HUES64 (cell line): ENCODE measurements around the gene FCGR3A.

Experiments
- H3K27ac ChIP-seq: 2 replicates; pipeline ENCODE4 v1.7.0; 2013; ENCODE audit warnings: low read depth, low read length, inconsistent platforms
- H3K27me3 ChIP-seq: 2 replicates; pipeline ENCODE4 v1.6.1; 2013; ENCODE audit warnings: mild to moderate bottlenecking, low read length; ENCODE audit not compliant: insufficient read depth
- H3K36me3 ChIP-seq: 2 replicates; pipeline ENCODE4 v1.6.1; 2013; ENCODE audit warnings: mild to moderate bottlenecking, low read length; ENCODE audit not compliant: insufficient read depth
- H3K4me1 ChIP-seq: 2 replicates; pipeline ENCODE4 v1.6.1; 2013; ENCODE audit warnings: mild to moderate bottlenecking, low read length, moderate library complexity; ENCODE audit not compliant: insufficient read depth
- H3K4me3 ChIP-seq: 2 replicates; pipeline ENCODE4 v1.5.1; 2013; ENCODE audit warnings: mild to moderate bottlenecking, low read length, moderate library complexity
- H3K9ac ChIP-seq: 2 replicates; pipeline ENCODE4 v1.6.1; 2013; ENCODE audit warnings: mild to moderate bottlenecking, low read depth, low read length
- H3K9me3 ChIP-seq: 2 replicates; pipeline ENCODE4 v1.6.1; 2013; ENCODE audit warnings: low read depth, low read length; ENCODE audit not compliant: insufficient read depth
- WGBS: fragments of 150-250, 120-280 bp; methylation state at CpG from one replicate; pipeline ENCODE4 v1.1.7; 2013; ENCODE audit warnings: missing lambda C conversion rate; 5-methylcytosine and 5-hydroxymethylcytosine counted together

The FCGR3A gene

DNA sequence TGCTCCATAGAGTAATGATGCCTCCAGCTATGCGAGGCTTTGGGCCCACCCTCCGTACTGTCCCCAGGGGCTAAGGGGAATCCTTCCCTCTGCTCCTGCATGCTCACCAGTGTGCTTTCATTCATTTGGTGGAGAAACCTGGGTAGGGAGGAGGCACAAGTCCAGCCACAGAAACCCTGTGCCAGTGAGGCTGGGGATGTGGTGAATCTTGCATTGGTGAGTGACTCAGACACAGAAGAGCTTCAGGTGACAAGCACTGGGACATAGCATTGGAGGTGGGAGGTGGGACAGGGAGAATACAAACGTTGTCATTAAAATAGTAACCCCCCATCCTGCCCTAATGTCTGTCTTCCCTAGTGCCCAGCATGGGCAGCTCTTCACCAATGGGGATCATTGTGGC, 39.1 kb downstream of the FCGR3A start:
- Histone ChIP-seq H3K9ac (no peak overlapping the region), H3K36me3 (no peaks in the 10 kb centered on the region)
- 81% methylated on average over 3 of the region's 3 CpGs for WGBS

DNA sequence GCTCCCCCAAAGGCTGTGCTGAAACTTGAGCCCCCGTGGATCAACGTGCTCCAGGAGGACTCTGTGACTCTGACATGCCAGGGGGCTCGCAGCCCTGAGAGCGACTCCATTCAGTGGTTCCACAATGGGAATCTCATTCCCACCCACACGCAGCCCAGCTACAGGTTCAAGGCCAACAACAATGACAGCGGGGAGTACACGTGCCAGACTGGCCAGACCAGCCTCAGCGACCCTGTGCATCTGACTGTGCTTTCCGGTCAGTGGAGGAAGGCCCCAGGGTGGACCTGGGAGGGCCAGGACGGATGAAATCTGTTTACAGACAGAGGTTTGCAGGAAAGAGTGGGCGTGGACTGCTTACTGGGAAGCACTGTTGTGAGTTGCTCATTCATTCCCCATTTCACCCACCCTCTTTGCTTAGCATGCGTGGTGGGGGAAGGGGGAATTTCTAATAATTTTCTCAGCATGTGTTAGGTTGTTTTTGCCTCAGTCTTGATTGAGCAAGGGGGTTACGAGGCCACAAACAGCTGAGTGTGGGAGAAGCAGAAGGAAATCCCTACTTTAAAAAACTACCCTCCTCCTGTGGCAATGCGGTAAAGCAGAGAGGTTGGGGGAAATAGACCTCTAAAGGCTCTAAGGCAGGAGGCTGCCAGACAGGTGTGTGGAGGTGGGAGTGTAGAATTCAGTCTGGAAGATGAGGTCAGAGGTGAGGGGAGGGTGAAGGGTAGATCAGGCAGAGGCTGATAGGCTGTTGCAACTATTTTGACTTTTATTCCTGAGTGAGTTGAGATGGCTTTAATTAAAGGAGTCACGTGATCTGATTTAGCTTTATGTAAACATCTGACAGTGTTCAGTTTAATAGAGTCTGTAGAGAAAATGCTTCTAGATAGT, 43.0 kb downstream of the FCGR3A start:
- no peak overlapping the region for H3K9ac ChIP-seq
- peaks cover 3% of the 10 kb centered on the region; the same call in 1 of the 2 replicates for H3K27me3 ChIP-seq
- no peak overlapping the region for H3K27ac ChIP-seq
- WGBS, result 65% methylated on average over 11 of the region's 15 CpGs
- H3K4me3 ChIP-seq, result no peak overlapping the region
- peaks cover 10% of the 10 kb centered on the region for H3K4me1 ChIP-seq
- no peaks in the 10 kb centered on the region for H3K9me3 ChIP-seq
- no peaks in the 10 kb centered on the region for H3K36me3 ChIP-seq

More for the DNA sequence above, 39.1 kb downstream of the FCGR3A start:
- no peak overlapping the region for H3K4me3 ChIP-seq
- H3K4me1 ChIP-seq, result peaks cover 10% of the 10 kb centered on the region
- H3K27me3 ChIP-seq, result no peaks in the 10 kb centered on the region
- H3K9me3 ChIP-seq, result no peaks in the 10 kb centered on the region
- no peak overlapping the region for H3K27ac ChIP-seq

DNA sequence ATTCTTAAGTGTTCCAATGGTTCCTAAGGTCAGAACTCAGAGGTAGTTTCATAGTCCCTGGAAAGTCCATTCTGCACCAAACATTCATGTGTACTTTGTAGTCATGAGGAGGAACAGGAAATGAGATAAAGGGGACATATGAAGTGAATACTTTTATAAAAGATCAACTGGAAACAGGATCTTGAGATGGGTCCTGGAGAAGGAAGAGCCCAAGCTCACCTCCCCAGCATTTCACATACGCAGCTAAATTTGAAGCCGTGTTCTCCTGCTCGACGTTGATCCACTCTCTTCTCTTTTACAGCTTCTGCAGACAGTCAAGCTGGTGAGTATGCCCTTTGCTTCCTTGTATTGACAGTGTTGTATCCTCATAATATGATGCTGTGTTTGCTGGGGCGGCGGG, 43.9 kb downstream of the FCGR3A start:
- peaks cover 10% of the 10 kb centered on the region for H3K4me1 ChIP-seq
- H3K9ac ChIP-seq, result no peak overlapping the region
- no peaks in the 10 kb centered on the region for H3K9me3 ChIP-seq
- WGBS, result 93% methylated on average over 6 of the region's 6 CpGs
- H3K27me3 ChIP-seq, result peaks cover 3% of the 10 kb centered on the region; the same call in 1 of the 2 replicates
- no peaks in the 10 kb centered on the region for H3K36me3 ChIP-seq
- H3K4me3 ChIP-seq, result no peak overlapping the region
- H3K27ac ChIP-seq, result no peak overlapping the region

DNA sequence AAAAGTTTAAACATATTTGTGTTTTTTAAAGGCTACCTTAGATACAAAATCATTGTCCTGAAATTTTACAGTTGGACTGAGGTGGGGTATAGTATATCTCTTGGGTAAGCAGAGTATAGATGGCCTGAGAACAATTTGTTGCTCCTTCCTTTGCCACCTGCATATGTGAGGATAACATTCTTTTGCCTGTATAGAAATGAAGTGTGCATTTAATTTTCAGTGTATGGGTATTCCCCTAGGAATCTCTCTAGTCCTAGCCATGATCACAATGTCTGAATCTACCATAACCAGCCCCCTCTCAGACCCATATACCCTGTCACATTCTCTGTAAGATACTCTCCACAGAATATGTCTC, 46.2 kb downstream of the FCGR3A start:
- H3K27me3 ChIP-seq, result peaks cover 5% of the 10 kb centered on the region; the same call in 1 of the 2 replicates
- no peak overlapping the region for H3K4me3 ChIP-seq
- no peaks in the 10 kb centered on the region for H3K36me3 ChIP-seq
- H3K27ac ChIP-seq, result no peak overlapping the region
- peaks cover 10% of the 10 kb centered on the region for H3K4me1 ChIP-seq
- no peak overlapping the region for H3K9ac ChIP-seq
- no peaks in the 10 kb centered on the region for H3K9me3 ChIP-seq

DNA sequence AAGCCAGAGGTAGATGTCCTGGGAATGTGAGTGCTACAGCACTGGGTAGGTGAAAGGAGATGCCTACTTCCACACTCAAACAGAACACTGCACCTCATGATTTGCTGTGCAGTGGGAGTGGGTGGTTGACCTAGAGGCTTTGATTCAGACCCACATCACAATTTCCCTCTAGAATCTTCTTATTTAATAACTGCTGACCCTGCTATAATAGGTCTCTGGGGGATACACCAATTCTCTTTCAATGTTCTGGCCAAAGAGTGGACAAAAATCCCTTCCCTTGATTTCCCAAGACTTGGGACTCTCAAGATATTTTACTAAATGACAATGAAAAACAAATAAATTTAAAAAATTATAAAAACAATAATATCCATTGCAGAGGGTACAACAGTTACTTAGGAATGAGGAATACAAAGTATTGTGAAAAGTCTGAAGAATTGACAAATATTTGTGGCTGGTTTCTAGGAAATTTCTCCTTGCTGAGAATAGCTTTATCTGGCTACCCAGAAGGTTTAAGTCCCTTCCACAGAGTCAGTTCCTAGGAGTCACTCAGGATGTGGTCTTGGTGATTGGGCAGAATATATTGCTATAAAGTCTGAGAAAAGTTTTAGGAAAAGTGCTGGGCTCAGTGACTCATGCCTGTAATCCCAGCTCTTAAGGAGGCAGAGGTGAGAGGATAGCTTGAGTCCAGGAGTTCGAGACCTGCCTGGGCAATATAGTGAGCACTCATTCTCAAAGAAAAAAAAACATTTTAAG, 46.8 kb downstream of the FCGR3A start:
- H3K27ac ChIP-seq, result no peak overlapping the region
- no peak overlapping the region for H3K4me3 ChIP-seq
- H3K27me3 ChIP-seq, result peaks cover 5% of the 10 kb centered on the region; the same call in 1 of the 2 replicates
- H3K9me3 ChIP-seq, result no peaks in the 10 kb centered on the region
- WGBS, result 50% methylated on average over 1 of the region's 1 CpG
- H3K36me3 ChIP-seq, result no peaks in the 10 kb centered on the region
- peaks cover 10% of the 10 kb centered on the region for H3K4me1 ChIP-seq
- no peak overlapping the region for H3K9ac ChIP-seq

DNA sequence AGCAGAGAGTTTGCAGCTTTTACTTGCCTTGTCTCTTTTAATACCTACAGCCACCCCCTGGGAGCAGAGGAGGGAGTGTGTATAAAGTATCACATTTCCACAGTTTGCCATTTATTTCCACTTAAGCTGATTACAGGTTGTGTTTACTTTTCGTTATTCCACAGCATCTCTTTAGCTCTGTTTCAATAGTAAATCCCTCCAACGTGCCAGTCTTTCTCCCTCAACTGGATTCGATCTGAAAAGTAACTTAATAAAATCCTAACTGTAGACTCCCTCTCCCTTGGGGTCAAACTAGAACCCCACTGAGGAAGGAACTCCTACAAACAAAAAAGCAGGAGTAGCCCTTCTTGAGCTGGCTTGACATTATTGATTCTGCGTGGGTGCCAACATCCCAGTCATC, 47.4 kb downstream of the FCGR3A start:
- H3K9ac ChIP-seq, result no peak overlapping the region
- WGBS, result 84% methylated on average over 4 of the region's 4 CpGs
- H3K27me3 ChIP-seq, result peaks cover 5% of the 10 kb centered on the region; the same call in 1 of the 2 replicates

DNA sequence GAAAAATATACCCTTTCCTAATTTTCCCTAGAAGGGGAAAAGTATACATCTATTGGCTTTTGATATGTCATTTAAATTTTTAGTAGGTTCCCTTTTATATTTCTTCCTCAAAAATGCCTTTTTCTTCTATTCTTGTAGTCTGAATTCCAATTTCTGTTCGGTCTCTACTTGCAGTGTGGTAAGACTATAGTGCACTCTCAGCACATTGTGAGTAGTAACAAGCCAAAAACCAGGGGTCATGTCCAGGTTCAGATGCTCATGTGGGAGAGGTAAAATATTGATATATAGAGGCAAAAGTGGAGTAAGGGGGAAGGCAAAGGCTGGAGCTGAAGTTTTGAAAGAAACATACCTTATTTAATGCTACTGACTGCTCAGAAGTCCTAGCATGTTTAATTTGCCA, 48.4 kb downstream of the FCGR3A start:
- H3K4me3 ChIP-seq, result no peak overlapping the region
- no peak overlapping the region for H3K9ac ChIP-seq
- H3K27ac ChIP-seq, result no peak overlapping the region
- no peaks in the 10 kb centered on the region for H3K36me3 ChIP-seq
- 100% methylated on average over 1 of the region's 1 CpG for WGBS
- H3K27me3 ChIP-seq, result peaks cover 5% of the 10 kb centered on the region; the same call in 1 of the 2 replicates
- H3K4me1 ChIP-seq, result no peaks in the 10 kb centered on the region
- no peaks in the 10 kb centered on the region for H3K9me3 ChIP-seq

More for the DNA sequence above, 47.4 kb downstream of the FCGR3A start:
- no peaks in the 10 kb centered on the region for H3K9me3 ChIP-seq
- H3K4me3 ChIP-seq, result no peak overlapping the region
- peaks cover 9% of the 10 kb centered on the region for H3K4me1 ChIP-seq
- no peak overlapping the region for H3K27ac ChIP-seq
- H3K36me3 ChIP-seq, result no peaks in the 10 kb centered on the region

DNA sequence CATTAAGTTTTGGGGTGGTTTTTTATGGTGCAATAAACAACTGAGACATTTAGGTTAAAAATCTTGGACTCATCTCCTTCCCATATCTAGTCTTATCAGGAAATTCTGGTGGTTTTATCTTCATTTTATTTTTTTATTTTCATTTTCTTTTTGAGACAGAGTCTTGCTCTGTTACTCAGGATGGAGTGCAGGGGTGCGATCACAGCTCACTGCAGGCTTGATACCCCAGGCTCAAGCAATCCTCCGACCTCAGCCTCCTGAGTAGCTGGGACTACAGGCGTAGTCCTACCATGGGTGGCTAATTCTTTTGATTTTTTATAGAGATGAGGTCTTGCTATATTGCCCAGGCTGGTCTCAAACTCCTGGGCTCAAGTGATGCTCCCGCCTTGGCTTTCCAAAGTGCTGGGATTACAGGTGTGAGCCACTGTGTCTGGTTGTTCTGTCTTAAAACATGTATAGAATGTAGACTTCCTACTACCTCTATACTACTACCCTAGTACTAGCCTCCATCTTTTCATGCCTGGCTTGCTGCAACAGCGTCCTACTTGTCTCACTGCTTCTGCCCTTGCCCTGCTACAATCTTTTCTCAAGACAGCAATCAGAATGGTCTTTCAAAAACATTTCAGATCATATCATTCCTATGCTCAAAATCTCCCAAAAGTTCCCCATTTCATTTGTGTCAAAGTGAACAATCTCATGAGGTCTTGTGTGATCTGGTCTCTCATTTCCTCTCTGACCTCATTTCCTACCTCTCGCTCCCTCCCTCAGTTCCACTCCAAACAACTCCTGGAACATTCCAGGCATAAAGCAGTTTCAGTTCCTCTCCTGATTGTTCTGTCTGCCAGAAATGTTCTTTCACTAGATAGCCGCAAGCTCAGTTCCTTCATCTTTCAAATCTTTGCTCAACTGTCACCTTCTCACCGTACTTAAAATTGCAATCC, 50.2 kb downstream of the FCGR3A start:
- 94% methylated on average over 8 of the region's 8 CpGs for WGBS
- no peaks in the 10 kb centered on the region for H3K9me3 ChIP-seq
- no peak overlapping the region for H3K9ac ChIP-seq
- no peaks in the 10 kb centered on the region for H3K36me3 ChIP-seq
- peaks cover 4% of the 10 kb centered on the region; the same call in 1 of the 2 replicates for H3K27me3 ChIP-seq
- H3K27ac ChIP-seq, result no peak overlapping the region
- H3K4me3 ChIP-seq, result no peak overlapping the region
- H3K4me1 ChIP-seq, result no peaks in the 10 kb centered on the region

DNA sequence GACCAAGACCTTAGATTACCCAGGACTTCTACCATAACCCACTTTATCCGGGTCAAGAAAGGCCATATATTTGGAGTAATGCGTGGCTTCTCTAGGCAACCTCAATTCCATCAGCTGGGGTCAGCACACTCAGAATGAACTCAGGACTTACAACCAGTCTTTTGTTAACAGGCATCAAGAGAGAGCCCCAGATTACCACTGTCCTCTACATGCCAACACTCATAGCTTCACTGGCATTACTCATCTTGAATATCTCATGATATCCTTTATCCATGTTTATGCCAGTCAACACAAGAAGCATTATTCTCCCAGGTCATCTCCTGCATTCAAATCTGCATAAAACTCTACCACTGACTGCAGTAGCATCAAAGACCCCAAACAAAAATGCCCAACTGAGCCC, 51.0 kb downstream of the FCGR3A start:
- Histone ChIP-seq H3K9ac (no peak overlapping the region), H3K36me3 (no peaks in the 10 kb centered on the region), H3K4me3 (no peak overlapping the region), H3K27me3 (peaks cover 3% of the 10 kb centered on the region; the same call in 1 of the 2 replicates), H3K27ac (no peak overlapping the region), H3K4me1 (no peaks in the 10 kb centered on the region), H3K9me3 (no peaks in the 10 kb centered on the region)
- 85% methylated on average over 2 of the region's 2 CpGs for WGBS

DNA sequence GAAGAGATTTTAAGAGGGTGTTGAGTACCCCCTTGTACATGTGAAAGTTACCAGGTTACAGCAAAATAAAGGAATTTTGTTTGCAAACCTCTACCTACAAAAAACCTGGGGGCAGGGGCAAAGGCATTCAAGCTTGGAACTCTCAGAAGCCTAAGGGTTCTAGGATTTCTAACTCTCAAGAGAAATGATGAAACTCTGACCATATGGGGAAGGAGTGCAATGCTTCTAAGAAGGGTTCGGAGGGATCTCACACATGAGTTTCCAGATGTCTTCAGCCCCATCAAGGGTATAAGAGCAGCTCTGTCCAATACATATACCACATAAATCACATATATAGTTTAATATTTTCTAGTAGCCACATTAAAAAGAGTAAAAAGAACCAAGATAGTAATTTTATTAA, 51.7 kb downstream of the FCGR3A start:
- Histone ChIP-seq H3K4me3 (no peak overlapping the region), H3K9ac (no peak overlapping the region), H3K36me3 (no peaks in the 10 kb centered on the region), H3K27ac (no peak overlapping the region), H3K9me3 (no peaks in the 10 kb centered on the region), H3K4me1 (no peaks in the 10 kb centered on the region), H3K27me3 (peaks cover 3% of the 10 kb centered on the region; the same call in 1 of the 2 replicates)
- 100% methylated on average over 1 of the region's 1 CpG for WGBS
